K562 (cell line): Measurements from ENCODE around the gene GRXCR2. TPM values are rescaled to one million over a fixed set of nuclear protein-coding genes. Genes with fewer than 3 reads are reported as not detected.

Experiments used
- ATAC-seq: fragments of 200-7000 bp; cut with Tn5 transposase; 3 replicates; pipeline ENCODE4 v1.9.1; 2020; ENCODE audit warnings: moderate library complexity
- BruUV-seq: library from RNA; stranded (reverse); fragments of 400-500 nt; replicated peaks from 2 replicates; lab custom pipeline; 2021; lab: Mats Ljungman, UMichigan
- CTCF ChIA-PET: fragments of 300-600 bp; formaldehyde crosslinking; extraction: SDS; loops from one replicate; lab custom pipeline; 2021; ENCODE audit warnings: low intra/inter-chr PET ratio; lab: Yijun Ruan, JAX
- POLR2A ChIA-PET: fragments of 300-600, 350-650 bp; sonication (Branson Sonifier 250); formaldehyde crosslinking; extraction: SDS; loops from one replicate; lab custom pipeline; 2021; ENCODE audit warnings: antibody characterized with exemption, inconsistent platforms; lab: Yijun Ruan, JAX
- DNase-seq, 4 experiments: peaks; one replicate each; pipeline versions ENCODE4 v3.0.0 to v3.0.0-alpha.2; 2011 to 2018; ENCODE audit warnings: low spot score in 3 of 4, mixed read lengths in 3 of 4; ENCODE audit errors: extremely low read depth in 1 of 4
- FAIRE-seq: peaks from 2 replicates; lab custom pipeline; 2011; peaks lifted over from hg19 to GRCh38; lab: Jason Lieb, UNC
- H2AFZ ChIP-seq: 2 replicates; pipeline ENCODE4 v1.6.0; 2011; ENCODE audit warnings: low read depth, low read length, control low read depth, inconsistent platforms
- H3K27ac ChIP-seq: fragments of 200-600 bp; 3 replicates; pipeline ENCODE4 v1.8.0; 2011; ENCODE audit warnings: low read depth, mild to moderate bottlenecking, control low read depth, inconsistent platforms, low read length, moderate library complexity, mixed read lengths; ENCODE audit errors: extremely low read depth
- H3K27me3 ChIP-seq, 2 experiments: fragments of 300-600 bp in 1 of 2; 2 replicates in 1 of 2; 3 replicates in 1 of 2; pipeline versions ENCODE4 v1.6.0 to v1.8.0; 2011; ENCODE audit warnings: inconsistent platforms in 2 of 2, low read length in 2 of 2, mild to moderate bottlenecking in 1 of 2, mixed read lengths in 1 of 2, moderate library complexity in 1 of 2; ENCODE audit not compliant: control insufficient read depth in 2 of 2, insufficient read depth in 2 of 2
- H3K36me3 ChIP-seq: fragments of 300-600 bp; 3 replicates; pipeline ENCODE4 v1.8.0; 2011; ENCODE audit warnings: mild to moderate bottlenecking, low read length, inconsistent platforms; ENCODE audit not compliant: control insufficient read depth, insufficient read depth
- H3K4me1 ChIP-seq, 2 experiments: fragments of 200-600 bp in 1 of 2; replicated peaks in 1 of 2; 2 replicates in 1 of 2; 3 replicates in 1 of 2; pipeline versions ENCODE4 v1.5.1 to v1.8.0; 2011; ENCODE audit warnings: inconsistent platforms in 2 of 2, low read length in 2 of 2, mild to moderate bottlenecking in 1 of 2, mixed read lengths in 1 of 2, moderate library complexity in 1 of 2; ENCODE audit not compliant: control insufficient read depth in 2 of 2, insufficient read depth in 2 of 2
- H3K4me2 ChIP-seq: 2 replicates; pipeline ENCODE4 v1.6.1; 2011; ENCODE audit warnings: low read length, control low read depth, inconsistent platforms, mixed read lengths; ENCODE audit not compliant: insufficient read depth
- H3K4me3 ChIP-seq: fragments of 200-600 bp; sonication (generic), shearing (Covaris generic); 2 replicates; pipeline ENCODE4 v1.5.1; 2016; ENCODE audit warnings: control low read depth, inconsistent platforms
- H3K79me2 ChIP-seq: fragments of 200-600 bp; 3 replicates; pipeline ENCODE4 v1.8.0; 2011; ENCODE audit warnings: low read length, inconsistent platforms; ENCODE audit not compliant: control insufficient read depth, insufficient read depth
- H3K9ac ChIP-seq, 2 experiments: 2 replicates each; pipeline versions ENCODE4 v1.6.0 to v1.6.1; 2011; ENCODE audit warnings: low read depth in 2 of 2, low read length in 2 of 2, control low read depth in 1 of 2, inconsistent platforms in 1 of 2, mild to moderate bottlenecking in 1 of 2, mixed read lengths in 1 of 2; ENCODE audit not compliant: insufficient read depth in 1 of 2
- H3K9me1 ChIP-seq: one replicate; pipeline ENCODE4 v1.6.0; 2011; ENCODE audit warnings: inconsistent platforms, mild to moderate bottlenecking, low read length, moderate library complexity; ENCODE audit not compliant: control insufficient read depth, insufficient read depth
- H3K9me3 ChIP-seq: replicated peaks from 2 replicates; pipeline ENCODE4 v1.5.1; 2011; ENCODE audit warnings: low read depth, low read length, inconsistent platforms; ENCODE audit not compliant: control insufficient read depth, insufficient read depth
- H4K20me1 ChIP-seq: replicated peaks from 2 replicates; pipeline ENCODE4 v1.6.1; 2011; ENCODE audit warnings: low read length, inconsistent platforms, mixed read lengths; ENCODE audit not compliant: control insufficient read depth, insufficient read depth
- CAMTA2 ChIP-seq: fragments of 250-450 bp; sonication (Bioruptor Pico); conservative IDR thresholded peaks from 2 replicates; pipeline ENCODE4 v1.5.1; 2022
- CBFA2T3 ChIP-seq: fragments of 450-650 bp; IDR thresholded peaks from 2 replicates; pipeline ENCODE4 v1.6.1; 2017
- CBFB ChIP-seq: sonication (generic); formaldehyde crosslinking; IDR thresholded peaks from 2 replicates; pipeline ENCODE4 v1.4.0; 2020; ENCODE audit warnings: mild to moderate bottlenecking, missing genetic modification reagents
- CHCHD3 ChIP-seq: fragments of 250-450 bp; sonication (Bioruptor Pico); IDR thresholded peaks from 2 replicates; pipeline ENCODE4 v2.1.2; 2022; ENCODE audit warnings: mild to moderate bottlenecking
- NRF1 ChIP-seq, 2 experiments: fragments of 450-650 bp; IDR thresholded peaks in 1 of 2; conservative IDR thresholded peaks in 1 of 2; 2 replicates each; pipeline ENCODE4 v1.6.1; 2014; ENCODE audit warnings: mild to moderate bottlenecking in 2 of 2
- SAFB ChIP-seq: fragments of 200-400 bp; formaldehyde crosslinking; IDR thresholded peaks from 2 replicates; pipeline ENCODE4 v1.6.1; 2017; ENCODE audit warnings: low read depth, low read length, borderline replicate concordance
- SREBF1 ChIP-seq: fragments of 150-350 bp; IDR thresholded peaks from 2 replicates; pipeline ENCODE4 v1.6.1; 2014; ENCODE audit warnings: antibody characterized with exemption, low read depth, low read length, borderline replicate concordance
- SRF ChIP-seq, 2 experiments: fragments of 250-450, 450-650 bp in 1 of 2; sonication (Bioruptor Pico) in 1 of 2; sonication (generic) in 1 of 2; formaldehyde crosslinking; IDR thresholded peaks; 2 replicates each; pipeline versions ENCODE4 v1.5.0 to v1.5.1; 2020 to 2022; ENCODE audit warnings: mild to moderate bottlenecking in 1 of 2, missing genetic modification reagents in 1 of 2
- ZFP30 ChIP-seq: fragments of 250-450 bp; sonication (Bioruptor Pico); IDR thresholded peaks from 2 replicates; pipeline ENCODE4 v1.8.0; 2022; ENCODE audit warnings: moderate library complexity, mild to moderate bottlenecking, inconsistent platforms, borderline replicate concordance
- ZNF354B ChIP-seq: fragments of 250-450 bp; sonication (Bioruptor Pico); IDR thresholded peaks from 2 replicates; pipeline ENCODE4 v1.4.0; 2020
- WGBS: fragments of 100-300 bp; shearing (Covaris generic); methylation state at CpG from one replicate; pipeline ENCODE4 v1.1.6; 2016; ENCODE audit warnings: low coverage, mixed read lengths; ENCODE audit not compliant: insufficient coverage; ENCODE audit errors: missing lambda C conversion rate; 5-methylcytosine and 5-hydroxymethylcytosine counted together
- in situ Hi-C: fragments of 300-500 bp; cut with MboI; formaldehyde crosslinking; loops from 4 replicates; pipeline ENCODE4 v1.15.0; 2018; ENCODE audit warnings: inconsistent platforms, mixed read lengths
- intact Hi-C: fragments of 100-400 bp; cut with micrococcal nuclease; formaldehyde crosslinking; loops from 2 replicates; pipeline ENCODE4 v1.14.2; 2022
- polyA plus RNA-seq, 8 experiments: library from polyadenylated mRNA; depleted of rRNA in 4 of 8; stranded (reverse) in 5 of 8; unstranded in 3 of 8; fragments of >200 nt; fragmentation: Nextera tagmentation in 2 of 8; fragmentation: Illumina TruSeq in 1 of 8; extraction: Ambion mirVana in 2 of 8; extraction: Trizol in 1 of 8; gene quantifications; 2 replicates each; pipeline versions ENCODE4 v1.2.1 to v1.2.3, GENCODE V29; 2011 to 2014; ENCODE audit warnings: inconsistent platforms in 1 of 8, missing spikeins in 1 of 8
- total RNA-seq, 7 experiments: library from RNA; depleted of rRNA in 6 of 7; stranded (reverse); fragments of >200 nt in 6 of 7; fragmentation: Illumina TruSeq in 2 of 7; extraction: Trizol in 2 of 7; gene quantifications; 2 replicates each; pipeline versions ENCODE4 v1.2.1 to v1.2.3, GENCODE V29; 2011 to 2021; ENCODE audit warnings: low replicate concordance in 1 of 7
- TF ChIP-seq, protein P1 (sequence below), 3 experiments: fragments of 200-800 bp in 1 of 3; fragments of 250-450 bp in 1 of 3; fragments of 450-650 bp in 1 of 3; sonication (Bioruptor Pico) in 1 of 3; sonication (Bioruptor generic) in 1 of 3; formaldehyde crosslinking in 1 of 3; IDR thresholded peaks; 2 replicates each; pipeline versions ENCODE4 v1.6.1 to v1.8.0; 2016 to 2022; ENCODE audit warnings: mild to moderate bottlenecking in 2 of 3, missing genetic modification characterization in 2 of 3, missing compliant biosample characterization in 1 of 3, moderate library complexity in 1 of 3
- TF ChIP-seq, protein P2 (sequence below): fragments of 450-650 bp; IDR thresholded peaks from 2 replicates; pipeline ENCODE4 v1.6.1; 2016; ENCODE audit warnings: low read depth, mild to moderate bottlenecking, moderate library complexity
- TF ChIP-seq, protein P3 (sequence below): fragments of 450-650 bp; formaldehyde crosslinking; IDR thresholded peaks from 2 replicates; pipeline ENCODE4 v1.4.0; 2022; ENCODE audit warnings: missing genetic modification characterization
- TF ChIP-seq, protein P4 (sequence below): sonication (generic); formaldehyde crosslinking; IDR thresholded peaks from 2 replicates; pipeline ENCODE4 v1.8.0; 2022; ENCODE audit warnings: mild to moderate bottlenecking, missing genetic modification reagents
- TF ChIP-seq, protein P5 (sequence below): fragments of 450-650 bp; IDR thresholded peaks from one replicate; pipeline ENCODE4 v1.6.1; 2018; ENCODE audit warnings: mild to moderate bottlenecking, moderate library complexity; ENCODE audit not compliant: partially characterized antibody

The GRXCR2 gene
- total and polyA plus RNA-seq, 9 of the 15 experiments (the other 6 are each of a cell fraction or from before 2014, with no cell fraction given) = not detected

DNA sequence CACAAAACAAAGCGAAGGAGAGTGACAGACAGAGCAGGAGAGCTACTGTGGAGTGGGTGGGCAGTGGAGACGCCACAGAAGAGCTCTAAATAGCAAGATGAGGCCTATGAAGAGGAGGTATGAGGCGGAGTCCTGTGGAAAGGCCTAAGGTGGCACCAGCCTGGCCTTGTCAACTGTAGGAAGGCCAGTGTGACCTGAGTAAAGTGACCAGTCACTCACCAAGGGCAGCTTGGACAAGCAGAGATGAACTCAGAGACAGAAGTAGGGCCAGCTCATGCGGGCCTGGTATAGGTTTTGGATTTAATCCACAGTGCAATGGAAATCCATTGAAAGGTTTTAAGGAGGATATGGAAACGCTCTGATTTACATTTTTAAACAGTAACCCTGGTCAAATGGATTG, 39.8 kb upstream of the GRXCR2 start:
- no peak overlapping the region for H3K9ac ChIP-seq
- H3K27ac ChIP-seq = no peak overlapping the region
- intact Hi-C loops = no loop called here
- H3K4me2 ChIP-seq = no peak overlapping the region
- H3K4me1 ChIP-seq = no peaks in the 10 kb centered on the region
- H3K27me3 ChIP-seq = peaks cover 9 to 11% of the 10 kb centered on the region in 2 experiments; a peak in 2 of 5 replicates
- no TSS peak for BruUV-seq
- TF ChIP-seq, protein P1, sequence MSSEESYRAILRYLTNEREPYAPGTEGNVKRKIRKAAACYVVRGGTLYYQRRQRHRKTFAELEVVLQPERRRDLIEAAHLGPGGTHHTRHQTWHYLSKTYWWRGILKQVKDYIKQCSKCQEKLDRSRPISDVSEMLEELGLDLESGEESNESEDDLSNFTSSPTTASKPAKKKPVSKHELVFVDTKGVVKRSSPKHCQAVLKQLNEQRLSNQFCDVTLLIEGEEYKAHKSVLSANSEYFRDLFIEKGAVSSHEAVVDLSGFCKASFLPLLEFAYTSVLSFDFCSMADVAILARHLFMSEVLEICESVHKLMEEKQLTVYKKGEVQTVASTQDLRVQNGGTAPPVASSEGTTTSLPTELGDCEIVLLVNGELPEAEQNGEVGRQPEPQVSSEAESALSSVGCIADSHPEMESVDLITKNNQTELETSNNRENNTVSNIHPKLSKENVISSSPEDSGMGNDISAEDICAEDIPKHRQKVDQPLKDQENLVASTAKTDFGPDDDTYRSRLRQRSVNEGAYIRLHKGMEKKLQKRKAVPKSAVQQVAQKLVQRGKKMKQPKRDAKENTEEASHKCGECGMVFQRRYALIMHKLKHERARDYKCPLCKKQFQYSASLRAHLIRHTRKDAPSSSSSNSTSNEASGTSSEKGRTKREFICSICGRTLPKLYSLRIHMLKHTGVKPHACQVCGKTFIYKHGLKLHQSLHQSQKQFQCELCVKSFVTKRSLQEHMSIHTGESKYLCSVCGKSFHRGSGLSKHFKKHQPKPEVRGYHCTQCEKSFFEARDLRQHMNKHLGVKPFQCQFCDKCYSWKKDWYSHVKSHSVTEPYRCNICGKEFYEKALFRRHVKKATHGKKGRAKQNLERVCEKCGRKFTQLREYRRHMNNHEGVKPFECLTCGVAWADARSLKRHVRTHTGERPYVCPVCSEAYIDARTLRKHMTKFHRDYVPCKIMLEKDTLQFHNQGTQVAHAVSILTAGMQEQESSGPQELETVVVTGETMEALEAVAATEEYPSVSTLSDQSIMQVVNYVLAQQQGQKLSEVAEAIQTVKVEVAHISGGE (CRISPR knock-in tag; IDR thresholded peaks at IDR 0.05) = no peak
- TF ChIP-seq CHCHD3 (CRISPR knock-in tag) (no peak), SAFB (no peak), CAMTA2 (CRISPR knock-in tag) (no peak), NRF1 (conservative IDR thresholded peaks at IDR 0.05 in 1 of 2, IDR thresholded peaks at IDR 0.05 in 1 of 2) (no peak), SREBF1 (no peak), SRF (CRISPR knock-in tag; IDR thresholded peaks at IDR 0.05) (no peak), ZNF354B (no peak), CBFB (CRISPR knock-in tag) (no peak), CBFA2T3 (no peak), ZFP30 (no peak)
- TF ChIP-seq, protein P2, sequence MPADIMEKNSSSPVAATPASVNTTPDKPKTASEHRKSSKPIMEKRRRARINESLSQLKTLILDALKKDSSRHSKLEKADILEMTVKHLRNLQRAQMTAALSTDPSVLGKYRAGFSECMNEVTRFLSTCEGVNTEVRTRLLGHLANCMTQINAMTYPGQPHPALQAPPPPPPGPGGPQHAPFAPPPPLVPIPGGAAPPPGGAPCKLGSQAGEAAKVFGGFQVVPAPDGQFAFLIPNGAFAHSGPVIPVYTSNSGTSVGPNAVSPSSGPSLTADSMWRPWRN = no peak
- TF ChIP-seq, protein P3, sequence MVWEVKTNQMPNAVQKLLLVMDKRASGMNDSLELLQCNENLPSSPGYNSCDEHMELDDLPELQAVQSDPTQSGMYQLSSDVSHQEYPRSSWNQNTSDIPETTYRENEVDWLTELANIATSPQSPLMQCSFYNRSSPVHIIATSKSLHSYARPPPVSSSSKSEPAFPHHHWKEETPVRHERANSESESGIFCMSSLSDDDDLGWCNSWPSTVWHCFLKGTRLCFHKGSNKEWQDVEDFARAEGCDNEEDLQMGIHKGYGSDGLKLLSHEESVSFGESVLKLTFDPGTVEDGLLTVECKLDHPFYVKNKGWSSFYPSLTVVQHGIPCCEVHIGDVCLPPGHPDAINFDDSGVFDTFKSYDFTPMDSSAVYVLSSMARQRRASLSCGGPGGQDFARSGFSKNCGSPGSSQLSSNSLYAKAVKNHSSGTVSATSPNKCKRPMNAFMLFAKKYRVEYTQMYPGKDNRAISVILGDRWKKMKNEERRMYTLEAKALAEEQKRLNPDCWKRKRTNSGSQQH = no peak
- TF ChIP-seq, protein P4, sequence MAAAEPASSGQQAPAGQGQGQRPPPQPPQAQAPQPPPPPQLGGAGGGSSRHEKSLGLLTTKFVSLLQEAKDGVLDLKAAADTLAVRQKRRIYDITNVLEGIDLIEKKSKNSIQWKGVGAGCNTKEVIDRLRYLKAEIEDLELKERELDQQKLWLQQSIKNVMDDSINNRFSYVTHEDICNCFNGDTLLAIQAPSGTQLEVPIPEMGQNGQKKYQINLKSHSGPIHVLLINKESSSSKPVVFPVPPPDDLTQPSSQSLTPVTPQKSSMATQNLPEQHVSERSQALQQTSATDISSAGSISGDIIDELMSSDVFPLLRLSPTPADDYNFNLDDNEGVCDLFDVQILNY (CRISPR knock-in tag) = no peak
- TF ChIP-seq, protein P5, sequence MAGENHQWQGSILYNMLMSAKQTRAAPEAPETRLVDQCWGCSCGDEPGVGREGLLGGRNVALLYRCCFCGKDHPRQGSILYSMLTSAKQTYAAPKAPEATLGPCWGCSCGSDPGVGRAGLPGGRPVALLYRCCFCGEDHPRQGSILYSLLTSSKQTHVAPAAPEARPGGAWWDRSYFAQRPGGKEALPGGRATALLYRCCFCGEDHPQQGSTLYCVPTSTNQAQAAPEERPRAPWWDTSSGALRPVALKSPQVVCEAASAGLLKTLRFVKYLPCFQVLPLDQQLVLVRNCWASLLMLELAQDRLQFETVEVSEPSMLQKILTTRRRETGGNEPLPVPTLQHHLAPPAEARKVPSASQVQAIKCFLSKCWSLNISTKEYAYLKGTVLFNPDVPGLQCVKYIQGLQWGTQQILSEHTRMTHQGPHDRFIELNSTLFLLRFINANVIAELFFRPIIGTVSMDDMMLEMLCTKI = no peak
- TF ChIP-seq, all 486 proteins: peak for 0
- Histone ChIP-seq H3K4me3 (no peak overlapping the region), H4K20me1 (no peaks in the 10 kb centered on the region), H3K36me3 (no peaks in the 10 kb centered on the region), H3K9me3 (no peaks in the 10 kb centered on the region), H3K79me2 (no peaks in the 10 kb centered on the region), H3K9me1 (no peaks in the 10 kb centered on the region), H2AFZ (no peak overlapping the region)
- in situ Hi-C loops = no loop called here
- ChIA-PET POLR2A (interaction anchor here (1.4 kb wide), 1 partner anchor 10 kb away, joined by 3 read pairs; no protein-coding TSS in a partner anchor), CTCF (no interaction called here)
- WGBS = 6% methylated on average over 5 of the region's 5 CpGs
- FAIRE-seq (no peak), ATAC-seq (no peak), DNase-seq (no peak)
